Ovary (tissue), 3 donors: ENCODE data around the gene PPP2R5D.

Source experiments
- CTCF ChIP-seq, 3 donors: fragments of 450-650 bp in 2 of 3; fragments of 200-600 bp in 1 of 3; IDR thresholded peaks; one replicate each; pipeline versions ENCODE4 v1.5.1 to v1.8.0; 2016 to 2022; ENCODE audit warnings: antibody characterized with exemption in 3 of 3, mild to moderate bottlenecking in 1 of 3
- POLR2A ChIP-seq: fragments of 450-650 bp; IDR thresholded peaks from one replicate; pipeline ENCODE4 v1.6.1; 2017; ENCODE audit warnings: antibody characterized with exemption, mild to moderate bottlenecking, moderate library complexity
- donor health status: DM: no; HTN: no; CAD: no.

DNA sequence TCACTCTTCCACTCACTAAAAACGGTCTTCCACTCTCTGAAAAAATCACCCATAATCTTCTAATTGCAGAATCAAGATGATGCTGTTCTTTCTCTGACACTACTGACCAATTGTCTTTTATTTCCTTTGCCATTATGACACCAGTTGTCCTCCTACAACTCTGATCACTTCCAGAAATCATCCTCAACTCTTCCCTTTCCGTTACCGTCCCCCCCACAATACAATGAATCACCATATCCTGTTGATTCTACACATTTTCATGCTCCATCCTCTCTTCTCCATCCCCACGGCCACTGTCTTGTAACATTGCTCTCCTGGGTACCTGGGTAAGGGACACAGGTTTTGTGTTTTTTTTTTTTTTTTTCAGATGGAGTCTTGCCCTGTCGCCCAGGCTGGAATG lies 2.5 kb upstream of the PPP2R5D start:
- TF ChIP-seq CTCF (IDR thresholded peaks at IDR 0.05) (no peak), POLR2A (no peak)
